DMS 273 (cell line): Measurements from ENCODE around the gene COL2A1.
A peak's percentile ranks its signal among the peaks of the same experiment; 100 is the strongest.

Experiments used
- DNase-seq: peaks from one replicate; lab custom pipeline; 2025; ENCODE audit not compliant: unreplicated experiment; lab: John Stamatoyannopoulos, UW

Gene COL2A1

DNA sequence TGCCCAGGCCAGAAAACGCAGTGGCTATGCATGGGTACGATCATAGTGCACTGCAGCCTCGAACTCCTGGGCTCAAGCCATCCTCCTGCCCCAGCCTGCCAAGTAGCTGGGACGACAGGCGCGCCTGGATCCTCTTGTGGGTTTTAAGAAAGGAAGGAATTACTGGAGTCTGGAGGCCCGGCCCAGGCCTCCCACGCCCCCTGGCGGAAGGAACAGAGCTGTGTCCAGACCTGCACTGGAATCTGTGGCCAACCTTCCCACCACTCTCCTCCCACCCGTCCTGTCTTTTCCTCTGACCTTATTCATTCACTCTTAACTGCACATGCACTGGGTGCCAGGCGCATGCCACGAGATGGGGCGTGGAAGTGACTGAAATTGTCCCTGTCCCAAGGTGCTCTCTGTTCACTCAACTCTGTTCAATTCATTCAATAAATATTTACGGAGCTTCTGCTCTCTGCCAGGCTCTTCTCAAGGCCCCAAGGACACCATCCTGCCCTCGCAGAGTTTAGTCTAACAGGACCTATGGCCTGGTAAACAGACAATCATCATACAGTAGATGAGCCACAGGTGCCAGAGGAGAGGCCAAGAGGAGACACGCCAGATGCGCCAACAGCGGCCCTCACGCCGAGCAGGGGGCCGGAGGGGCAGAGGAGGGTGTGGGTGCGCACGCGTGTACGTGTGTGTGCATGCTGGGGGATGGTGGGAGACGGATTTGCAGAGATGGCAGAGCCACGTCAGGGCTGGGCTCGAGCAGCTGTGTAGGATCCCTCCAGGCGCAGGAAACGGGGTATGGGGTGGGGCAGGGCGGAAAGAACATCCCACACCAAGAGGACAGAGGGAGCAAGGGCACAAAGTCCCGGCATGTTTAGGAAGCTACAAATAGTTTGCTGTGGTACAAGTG lies 54.6 kb downstream of the COL2A1 start:
- peak; percentile 85 for DNase-seq

DNA sequence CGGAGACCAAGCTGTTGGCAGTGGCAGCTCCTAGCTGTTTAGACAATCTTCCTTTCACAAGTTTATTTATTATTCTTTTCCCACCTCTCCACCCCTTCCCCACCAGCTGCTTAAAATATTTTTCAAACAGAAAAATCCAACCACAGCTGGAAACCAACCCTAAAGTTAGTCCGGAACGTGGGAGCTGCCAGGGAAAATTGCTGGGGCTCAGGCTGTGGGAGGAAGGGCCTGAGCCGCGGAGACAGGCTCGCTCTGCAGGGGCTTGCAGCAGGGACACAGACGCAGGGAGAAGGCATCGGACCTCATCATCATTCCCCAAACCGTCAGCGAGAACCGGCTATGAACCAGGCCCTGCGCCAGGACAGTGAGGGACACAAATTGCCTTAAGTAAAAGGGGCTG lies 56.9 kb downstream of the COL2A1 start:
- DNase-seq = no peak

GRCh38 chr12:47946413-47947323 lies 57.6 kb downstream of the COL2A1 start:
- DNase-seq = peak; percentile 8

DNA sequence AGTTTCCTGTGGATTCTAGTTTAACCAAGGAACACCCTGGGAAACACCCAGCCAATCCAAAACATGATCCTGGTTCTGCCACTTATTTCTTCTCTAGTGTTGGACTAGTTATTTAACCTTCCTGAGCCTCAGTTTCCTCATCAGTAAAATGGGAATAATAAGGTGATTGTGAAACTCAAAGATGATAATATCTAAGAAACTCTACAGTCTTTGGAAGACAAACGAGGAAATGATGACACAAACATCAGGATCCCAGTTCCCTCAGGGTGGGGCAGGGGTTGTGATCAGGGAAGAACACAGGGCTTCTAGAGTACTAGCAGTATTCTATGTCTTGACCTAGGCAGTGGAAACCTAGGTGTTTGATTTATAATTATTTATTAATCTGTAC lies 58.9 kb downstream of the COL2A1 start:
- no peak for DNase-seq

DNA sequence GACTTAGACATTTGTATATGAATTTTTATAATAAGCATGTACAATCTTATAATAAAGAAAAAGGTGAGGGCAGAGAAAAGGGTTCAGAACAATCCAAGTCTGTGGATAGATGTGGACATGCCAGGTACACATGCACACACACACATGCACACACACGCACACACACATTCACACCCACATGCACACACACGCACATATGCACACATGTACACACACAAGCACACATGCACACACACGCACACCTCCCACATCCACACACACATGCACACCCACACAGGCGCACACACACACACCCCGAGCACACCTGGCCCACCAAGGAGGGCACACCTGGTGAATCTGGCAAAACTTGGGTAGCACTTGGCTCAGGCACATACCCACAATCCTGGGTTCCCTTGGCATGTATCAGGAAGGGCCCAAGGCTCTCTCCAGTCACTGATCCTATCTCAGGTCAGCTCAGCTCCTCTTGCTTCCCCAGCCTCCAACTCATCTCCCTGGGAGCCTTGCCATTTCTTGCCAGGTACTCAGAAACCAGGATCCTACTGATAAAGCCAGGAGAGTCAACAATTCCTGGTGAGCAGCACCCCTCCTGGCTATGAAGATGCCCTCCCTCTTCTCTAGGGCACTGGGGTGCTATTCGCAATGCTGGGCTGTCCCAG lies 59.5 kb downstream of the COL2A1 start:
- DNase-seq = no peak

GRCh38 chr12:47943623-47944340 lies 60.5 kb downstream of the COL2A1 start:
- DNase-seq = peak; percentile 33

DNA sequence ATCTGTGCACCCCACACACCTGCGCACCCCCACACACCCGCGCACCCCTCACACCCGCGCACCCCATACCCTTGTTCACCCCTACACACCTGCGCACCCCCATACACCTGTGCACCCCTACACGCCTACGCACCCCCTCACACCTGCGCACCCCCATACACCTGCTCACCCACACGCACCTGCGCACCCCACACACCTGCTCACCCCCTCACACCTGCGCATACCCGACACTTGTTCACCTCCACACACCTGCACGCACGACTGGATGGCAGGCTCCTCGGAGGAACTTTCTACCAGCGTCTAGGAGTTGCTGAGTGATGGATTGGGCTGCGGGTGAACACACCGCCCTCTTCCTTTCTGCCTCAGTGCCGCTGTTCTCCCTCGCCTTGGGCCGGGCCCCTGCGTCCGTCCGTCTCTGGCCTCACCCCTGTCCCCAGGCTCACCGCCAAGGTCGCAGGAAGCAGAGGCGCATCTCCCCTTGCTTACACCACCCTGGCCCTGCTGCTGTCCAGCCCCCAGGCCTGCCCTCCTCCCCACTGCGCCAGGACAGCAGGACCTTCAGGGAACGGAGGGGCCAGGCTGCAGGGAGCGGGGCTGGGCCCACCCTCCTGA lies 61.6 kb downstream of the COL2A1 start:
- DNase-seq = no peak

- no peak for DNase-seq
Observed at GRCh38 chr12:47941871-47942613, 62.2 kb downstream of the COL2A1 start.

DNA sequence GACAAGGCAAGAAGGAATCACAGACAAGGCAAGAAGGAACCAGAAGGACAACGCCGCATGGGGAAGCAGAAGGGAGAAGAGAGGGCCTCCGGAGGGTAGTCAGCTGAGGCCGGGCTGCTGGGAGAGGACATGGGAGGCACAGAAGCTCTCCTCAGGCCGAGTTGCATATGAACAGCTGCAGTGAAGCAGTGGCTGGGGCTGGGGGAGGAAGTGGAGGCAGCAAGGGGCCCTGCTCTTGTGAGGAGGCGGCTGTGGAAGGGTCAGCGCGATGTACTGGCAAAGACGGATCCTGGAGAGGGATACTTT lies 62.8 kb downstream of the COL2A1 start:
- no peak for DNase-seq

DNA sequence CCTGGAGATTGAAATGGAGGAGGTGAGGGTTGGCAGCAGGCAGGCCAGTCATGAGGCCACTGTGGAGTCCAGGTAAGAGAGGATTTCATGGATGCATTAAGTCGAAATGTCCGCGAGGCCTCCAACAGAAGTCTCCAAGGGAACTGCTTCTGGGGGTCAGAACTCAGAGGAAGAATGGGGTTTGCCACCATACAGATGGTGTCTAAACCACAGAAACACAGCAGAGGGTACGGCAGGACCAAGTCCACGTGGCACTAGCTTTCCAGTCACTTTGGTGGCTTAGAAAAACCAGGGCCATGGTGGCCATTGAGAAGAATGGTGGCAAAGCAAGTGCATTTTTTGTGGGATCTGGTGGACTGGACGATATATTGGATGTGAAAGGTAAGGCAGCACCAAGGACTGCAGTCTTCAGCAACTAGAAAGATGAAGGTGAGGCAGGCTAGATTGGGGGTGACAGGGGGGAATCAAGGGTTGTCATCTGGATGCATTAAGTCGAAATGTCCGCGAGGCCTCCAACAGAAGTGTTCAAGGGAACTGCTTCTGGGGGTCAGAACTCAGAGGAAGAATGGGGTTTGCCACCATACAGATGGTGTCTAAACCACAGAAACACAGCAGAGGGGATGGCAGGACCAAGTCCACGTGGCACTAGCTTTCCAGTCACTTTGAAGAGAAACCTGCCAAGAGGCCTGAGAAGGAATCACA lies 63.4 kb downstream of the COL2A1 start:
- no peak for DNase-seq

- DNase-seq = peak; percentile 6
Observed at GRCh38 chr12:47939009-47939601, 65.2 kb downstream of the COL2A1 start.

DNA sequence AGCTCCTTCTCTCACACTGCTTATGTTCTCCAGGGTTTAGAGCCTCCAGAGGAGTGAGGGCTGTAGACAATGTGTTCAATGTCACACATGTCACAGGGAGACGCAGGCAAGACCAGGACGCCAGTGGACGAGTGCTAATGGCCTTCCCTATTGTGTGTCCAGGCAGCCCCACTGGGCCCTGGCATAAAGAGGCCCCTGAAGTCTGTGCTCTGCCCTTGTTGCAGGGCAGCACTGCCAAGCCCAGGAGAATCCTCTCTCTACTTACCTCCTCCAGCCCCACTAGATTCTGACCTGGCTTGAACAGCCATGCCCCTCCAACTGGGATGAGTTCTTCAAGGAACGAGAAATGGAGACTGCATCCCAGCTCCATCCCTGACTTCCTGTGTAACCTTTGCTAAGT lies 65.7 kb downstream of the COL2A1 start:
- no peak for DNase-seq

DNA sequence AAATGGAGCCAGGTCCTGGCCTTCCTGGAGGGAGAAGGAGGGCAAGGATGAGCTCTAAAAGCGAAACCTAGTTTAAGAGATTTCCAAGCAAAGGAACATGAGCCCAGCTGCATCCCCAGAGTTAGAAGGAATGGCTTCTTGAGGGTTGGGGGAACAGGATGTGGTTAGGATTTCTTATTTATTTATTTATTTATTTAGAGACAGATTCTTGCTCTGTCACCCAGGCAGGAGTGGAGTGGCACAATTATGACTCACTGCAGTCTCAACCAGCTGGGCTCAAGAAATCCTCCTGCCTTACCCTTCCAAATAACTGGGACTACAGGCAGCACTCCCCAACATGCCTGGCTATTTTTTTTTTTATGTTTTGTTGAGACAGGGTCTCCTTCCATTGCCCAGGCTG lies 66.2 kb downstream of the COL2A1 start:
- no peak for DNase-seq

GRCh38 chr12:47935184-47935583 lies 69.1 kb downstream of the COL2A1 start:
- DNase-seq = peak; percentile 80

- no peak for DNase-seq
Observed at GRCh38 chr12:47931187-47931586, 73.1 kb downstream of the COL2A1 start.

DNA sequence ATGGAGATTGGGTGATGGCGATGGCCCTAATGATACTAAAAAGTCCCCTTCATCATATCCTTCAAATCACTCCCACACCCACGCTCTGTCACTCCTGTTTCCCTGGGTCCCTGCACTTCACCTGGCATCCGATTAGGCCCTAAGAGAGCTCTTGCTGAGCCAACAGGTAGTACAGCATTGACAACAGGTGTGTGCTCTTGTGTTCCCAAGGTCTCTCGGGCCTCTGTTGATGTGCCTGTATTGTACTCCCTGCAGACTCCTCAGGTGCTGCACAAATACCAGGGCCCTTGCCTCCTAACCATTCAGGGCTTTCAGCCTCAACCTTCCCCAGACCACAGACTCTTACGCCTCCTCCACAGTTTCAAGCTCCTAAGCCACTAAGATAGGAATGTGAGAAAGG lies 73.6 kb downstream of the COL2A1 start:
- DNase-seq = no peak

GRCh38 chr12:47927346-47927745 lies 76.9 kb downstream of the COL2A1 start:
- no peak for DNase-seq
